ENCODE measurements around the gene ZCCHC7. TPM values are rescaled to one million over a fixed set of nuclear protein-coding genes. Genes with fewer than 3 reads are reported as not detected.

ZCCHC7 gene
- total and polyA plus RNA-seq, 4 donors = 3.3 to 9.7 (median 7.6) TPM

DNA sequence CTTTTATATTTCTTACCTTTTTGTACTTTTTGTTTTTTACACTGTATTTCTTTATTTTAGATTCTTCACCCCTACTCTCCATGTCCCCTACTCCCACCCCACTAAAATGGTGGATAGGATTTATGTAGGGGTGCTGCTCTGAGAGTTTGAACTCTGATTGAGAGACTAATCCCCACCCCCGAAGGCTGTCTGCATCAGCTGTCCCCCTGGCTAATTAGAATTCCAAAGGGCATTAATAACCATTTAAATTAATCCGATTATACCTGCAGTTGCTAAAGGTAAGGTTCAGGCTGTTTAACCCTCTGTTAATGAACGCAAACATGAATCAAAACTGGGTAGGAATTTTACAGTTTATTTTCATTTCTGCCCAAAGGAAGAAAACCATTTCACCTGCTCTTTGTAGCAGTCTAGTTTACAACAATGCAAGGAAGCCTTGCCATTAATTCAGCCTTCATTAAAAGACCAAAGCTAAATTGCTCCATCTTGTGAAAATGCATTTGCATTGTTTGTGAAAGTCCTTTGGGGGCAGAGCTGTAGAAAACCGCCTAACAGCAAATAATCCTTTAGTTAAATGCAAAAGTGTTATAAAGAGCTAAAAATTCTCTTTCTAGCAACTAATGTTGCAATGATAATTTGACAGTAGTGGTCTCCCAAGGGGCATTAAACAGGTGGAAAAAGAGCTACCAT, 71.2 kb downstream of the ZCCHC7 start:
- DNase-seq (ENCODE audit: low spot score) = no peak
- Histone ChIP-seq H3K36me3 (ENCODE audit: control insufficient read depth in 4 of 4, insufficient read depth in 3 of 4, low read depth in 1 of 4, low read length in 3 of 4) (peaks cover 0 to 4% (median 0%) of the 10 kb centered on the region in 4 donors), H3K9me3 (ENCODE audit: control insufficient read depth in 4 of 4, low read length in 3 of 4) (no peaks in the 10 kb centered on the region), H3K27ac (ENCODE audit: low read depth in 1 of 2, low read length in 2 of 2) (no peak overlapping the region), H3K27me3 (ENCODE audit: control insufficient read depth in 4 of 4, insufficient read depth in 4 of 4, low read length in 3 of 4) (no peaks in the 10 kb centered on the region), H3K9ac (ENCODE audit: low read depth in 1 of 2, low read length in 2 of 2) (no peak overlapping the region), H3K4me1 (ENCODE audit: control insufficient read depth in 4 of 4, insufficient read depth in 4 of 4, low read length in 3 of 4) (no peaks in the 10 kb centered on the region), H3K4me3 (ENCODE audit: low read depth in 1 of 3, low read length in 3 of 3) (no peak overlapping the region)
- 97% methylated on average over 4 of the region's 4 CpGs for WGBS
- TF ChIP-seq SP1 (IDR thresholded peaks at IDR 0.05) = no peak
- no peak for TF ChIP-seq RXRA (IDR thresholded peaks at IDR 0.05)
- TF ChIP-seq YY1 (IDR thresholded peaks at IDR 0.05) = no peak
- TF ChIP-seq, protein P1, sequence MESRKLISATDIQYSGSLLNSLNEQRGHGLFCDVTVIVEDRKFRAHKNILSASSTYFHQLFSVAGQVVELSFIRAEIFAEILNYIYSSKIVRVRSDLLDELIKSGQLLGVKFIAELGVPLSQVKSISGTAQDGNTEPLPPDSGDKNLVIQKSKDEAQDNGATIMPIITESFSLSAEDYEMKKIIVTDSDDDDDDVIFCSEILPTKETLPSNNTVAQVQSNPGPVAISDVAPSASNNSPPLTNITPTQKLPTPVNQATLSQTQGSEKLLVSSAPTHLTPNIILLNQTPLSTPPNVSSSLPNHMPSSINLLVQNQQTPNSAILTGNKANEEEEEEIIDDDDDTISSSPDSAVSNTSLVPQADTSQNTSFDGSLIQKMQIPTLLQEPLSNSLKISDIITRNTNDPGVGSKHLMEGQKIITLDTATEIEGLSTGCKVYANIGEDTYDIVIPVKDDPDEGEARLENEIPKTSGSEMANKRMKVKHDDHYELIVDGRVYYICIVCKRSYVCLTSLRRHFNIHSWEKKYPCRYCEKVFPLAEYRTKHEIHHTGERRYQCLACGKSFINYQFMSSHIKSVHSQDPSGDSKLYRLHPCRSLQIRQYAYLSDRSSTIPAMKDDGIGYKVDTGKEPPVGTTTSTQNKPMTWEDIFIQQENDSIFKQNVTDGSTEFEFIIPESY (IDR thresholded peaks at IDR 0.05) = no peak
- TF ChIP-seq TAF1 (conservative IDR thresholded peaks at IDR 0.05) = no peak
- TF ChIP-seq, protein P2, sequence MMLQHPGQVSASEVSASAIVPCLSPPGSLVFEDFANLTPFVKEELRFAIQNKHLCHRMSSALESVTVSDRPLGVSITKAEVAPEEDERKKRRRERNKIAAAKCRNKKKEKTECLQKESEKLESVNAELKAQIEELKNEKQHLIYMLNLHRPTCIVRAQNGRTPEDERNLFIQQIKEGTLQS (IDR thresholded peaks at IDR 0.05) = no peak
- TF ChIP-seq, protein P3, sequence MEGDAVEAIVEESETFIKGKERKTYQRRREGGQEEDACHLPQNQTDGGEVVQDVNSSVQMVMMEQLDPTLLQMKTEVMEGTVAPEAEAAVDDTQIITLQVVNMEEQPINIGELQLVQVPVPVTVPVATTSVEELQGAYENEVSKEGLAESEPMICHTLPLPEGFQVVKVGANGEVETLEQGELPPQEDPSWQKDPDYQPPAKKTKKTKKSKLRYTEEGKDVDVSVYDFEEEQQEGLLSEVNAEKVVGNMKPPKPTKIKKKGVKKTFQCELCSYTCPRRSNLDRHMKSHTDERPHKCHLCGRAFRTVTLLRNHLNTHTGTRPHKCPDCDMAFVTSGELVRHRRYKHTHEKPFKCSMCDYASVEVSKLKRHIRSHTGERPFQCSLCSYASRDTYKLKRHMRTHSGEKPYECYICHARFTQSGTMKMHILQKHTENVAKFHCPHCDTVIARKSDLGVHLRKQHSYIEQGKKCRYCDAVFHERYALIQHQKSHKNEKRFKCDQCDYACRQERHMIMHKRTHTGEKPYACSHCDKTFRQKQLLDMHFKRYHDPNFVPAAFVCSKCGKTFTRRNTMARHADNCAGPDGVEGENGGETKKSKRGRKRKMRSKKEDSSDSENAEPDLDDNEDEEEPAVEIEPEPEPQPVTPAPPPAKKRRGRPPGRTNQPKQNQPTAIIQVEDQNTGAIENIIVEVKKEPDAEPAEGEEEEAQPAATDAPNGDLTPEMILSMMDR (IDR thresholded peaks at IDR 0.05; ENCODE audit: low read depth, low read length, missing input control) = no peak
- no peak for TF ChIP-seq HNF4G (IDR thresholded peaks at IDR 0.05)
- TF ChIP-seq, protein P4, sequence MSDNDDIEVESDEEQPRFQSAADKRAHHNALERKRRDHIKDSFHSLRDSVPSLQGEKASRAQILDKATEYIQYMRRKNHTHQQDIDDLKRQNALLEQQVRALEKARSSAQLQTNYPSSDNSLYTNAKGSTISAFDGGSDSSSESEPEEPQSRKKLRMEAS (IDR thresholded peaks at IDR 0.05) = no peak
- no peak for TF ChIP-seq HNF4A (conservative IDR thresholded peaks at IDR 0.05)
- TF ChIP-seq RAD21 (IDR thresholded peaks at IDR 0.05) = no peak
- TF ChIP-seq FOXA2 (IDR thresholded peaks at IDR 0.05) = no peak

DNA sequence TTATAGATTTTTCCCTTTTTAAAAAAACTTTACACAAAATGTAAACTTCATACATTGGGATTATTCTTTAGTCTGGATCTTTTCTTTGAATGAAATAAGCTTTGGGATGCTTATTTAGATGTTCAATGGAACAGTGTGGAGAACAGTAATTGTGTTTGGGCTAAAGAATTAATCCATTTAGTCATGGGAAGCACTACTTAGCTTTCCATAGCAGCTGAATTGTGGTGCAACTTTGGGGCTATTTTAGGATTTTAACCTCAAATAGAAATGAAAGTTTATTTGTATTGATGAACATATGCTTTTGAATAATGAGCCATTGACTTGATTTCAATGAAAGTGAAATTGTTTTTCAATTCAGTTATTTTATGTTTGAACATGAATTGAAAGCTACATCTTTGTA, 72.4 kb downstream of the ZCCHC7 start:
- DNase-seq (ENCODE audit: low spot score) = no peak
- no peak overlapping the region for H3K4me3 ChIP-seq (ENCODE audit: low read depth in 1 of 3, low read length in 3 of 3)
- TF ChIP-seq, protein P4 (IDR thresholded peaks at IDR 0.05) = no peak
- TF ChIP-seq, protein P1 (IDR thresholded peaks at IDR 0.05) = no peak
- no peak for TF ChIP-seq RAD21 (IDR thresholded peaks at IDR 0.05)
- TF ChIP-seq, protein P2 (IDR thresholded peaks at IDR 0.05) = no peak
- TF ChIP-seq, protein P3 (IDR thresholded peaks at IDR 0.05; ENCODE audit: low read depth, low read length, missing input control) = no peak
- TF ChIP-seq NR2F2 (IDR thresholded peaks at IDR 0.05) = no peak
- no peak for TF ChIP-seq HNF4G (IDR thresholded peaks at IDR 0.05)
- TF ChIP-seq GABPA (IDR thresholded peaks at IDR 0.05 in 1 of 2, conservative IDR thresholded peaks at IDR 0.05 in 1 of 2) = no peak
- TF ChIP-seq RXRA (IDR thresholded peaks at IDR 0.05) = no peak
- H3K4me1 ChIP-seq (ENCODE audit: control insufficient read depth in 4 of 4, insufficient read depth in 4 of 4, low read length in 3 of 4) = no peaks in the 10 kb centered on the region
- no peak overlapping the region for H3K27ac ChIP-seq (ENCODE audit: low read depth in 1 of 2, low read length in 2 of 2)
- no peaks in the 10 kb centered on the region for H3K27me3 ChIP-seq (ENCODE audit: control insufficient read depth in 4 of 4, insufficient read depth in 4 of 4, low read length in 3 of 4)
- H3K36me3 ChIP-seq (ENCODE audit: control insufficient read depth in 4 of 4, insufficient read depth in 3 of 4, low read depth in 1 of 4, low read length in 3 of 4) = peaks cover 0 to 4% (median 0%) of the 10 kb centered on the region in 4 donors
- no peak overlapping the region for H3K9ac ChIP-seq (ENCODE audit: low read depth in 1 of 2, low read length in 2 of 2)
- H3K9me3 ChIP-seq (ENCODE audit: control insufficient read depth in 4 of 4, low read length in 3 of 4) = no peaks in the 10 kb centered on the region
